SH-SY5Y (cell line): ENCODE data around the gene MAT2B.

Experiments used
- GATA2 ChIP-seq: IDR thresholded peaks from 2 replicates; pipeline ENCODE4 v1.6.1; 2011; ENCODE audit warnings: mild to moderate bottlenecking, low read depth, low read length
- GATA3 ChIP-seq: IDR thresholded peaks from 2 replicates; pipeline ENCODE4 v1.6.1; 2011; ENCODE audit warnings: low read depth, mild to moderate bottlenecking, low read length, moderate library complexity

DNA sequence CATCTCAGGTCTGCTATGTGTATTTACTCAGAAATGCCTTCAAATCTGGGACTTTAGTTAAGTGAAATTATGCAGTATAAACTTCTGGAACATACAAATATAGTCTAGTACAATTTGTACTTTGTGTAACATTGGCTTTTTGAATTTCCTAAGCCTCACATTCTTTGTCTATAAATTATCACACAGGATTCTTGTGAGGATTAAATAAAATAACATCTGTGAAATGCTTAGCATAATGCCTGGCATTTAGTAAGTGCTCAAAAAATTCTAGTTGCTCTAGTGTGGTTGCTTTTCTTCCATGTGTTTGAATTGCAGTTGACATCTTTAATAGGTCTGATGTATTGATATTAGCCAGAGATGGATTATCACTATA is 42.4 kb upstream of the MAT2B start:
- no peak for TF ChIP-seq GATA3
- no peak for TF ChIP-seq GATA2
